Liver (tissue), 9 donors: ENCODE results near the gene GPR156. TPM values are rescaled to one million over a fixed set of nuclear protein-coding genes. Genes with fewer than 3 reads are reported as not detected.

Experiments used
- DNase-seq: peaks from one replicate; pipeline ENCODE4 v3.0.0-alpha.2; 2017; ENCODE audit warnings: low spot score
- H3K27ac ChIP-seq, 2 donors: one replicate each; pipeline ENCODE4 v1.7.0; 2013; ENCODE audit warnings: inconsistent platforms in 2 of 2, low read length in 2 of 2, control low read depth in 1 of 2, low read depth in 1 of 2, mild to moderate bottlenecking in 1 of 2
- H3K27me3 ChIP-seq, 4 donors: one replicate each; pipeline versions ENCODE4 v1.6.1 to v1.7.0; 2013; ENCODE audit warnings: low read length in 3 of 4, inconsistent platforms in 1 of 4, mild to moderate bottlenecking in 1 of 4, moderate library complexity in 1 of 4; ENCODE audit not compliant: control insufficient read depth in 4 of 4, insufficient read depth in 4 of 4
- H3K36me3 ChIP-seq, 4 donors: one replicate each; pipeline versions ENCODE4 v1.6.1 to v1.7.0; 2013; ENCODE audit warnings: low read length in 3 of 4, mild to moderate bottlenecking in 3 of 4, low read depth in 1 of 4, moderate library complexity in 1 of 4; ENCODE audit not compliant: control insufficient read depth in 4 of 4, insufficient read depth in 3 of 4
- H3K4me1 ChIP-seq, 4 donors: one replicate each; pipeline versions ENCODE4 v1.6.1 to v1.7.0; 2013; ENCODE audit warnings: low read length in 3 of 4, mild to moderate bottlenecking in 3 of 4, moderate library complexity in 1 of 4; ENCODE audit not compliant: control insufficient read depth in 4 of 4, insufficient read depth in 4 of 4
- H3K4me3 ChIP-seq, 3 donors: one replicate each; pipeline versions ENCODE4 v1.6.1 to v1.7.0; 2013; ENCODE audit warnings: low read length in 3 of 3, control low read depth in 1 of 3, low read depth in 1 of 3, mild to moderate bottlenecking in 1 of 3
- H3K9ac ChIP-seq, 2 donors: one replicate each; pipeline ENCODE4 v1.7.0; 2013; ENCODE audit warnings: low read length in 2 of 2, mild to moderate bottlenecking in 2 of 2, moderate library complexity in 2 of 2, control low read depth in 1 of 2, low read depth in 1 of 2
- H3K9me3 ChIP-seq, 4 donors: one replicate each; pipeline versions ENCODE4 v1.6.1 to v1.7.0; 2013; ENCODE audit warnings: low read length in 3 of 4; ENCODE audit not compliant: control insufficient read depth in 4 of 4
- EGR1 ChIP-seq, 2 donors: IDR thresholded peaks; 2 replicates each; pipeline ENCODE4 v1.6.1; 2016 to 2018; ENCODE audit warnings: antibody characterized with exemption in 2 of 2, low read depth in 2 of 2
- FOXA1 ChIP-seq: IDR thresholded peaks from 2 replicates; pipeline ENCODE4 v1.6.1; 2016; ENCODE audit warnings: antibody characterized with exemption
- FOXA2 ChIP-seq: IDR thresholded peaks from 2 replicates; pipeline ENCODE4 v1.6.1; 2016; ENCODE audit warnings: antibody characterized with exemption
- GABPA ChIP-seq, 2 donors: IDR thresholded peaks in 1 of 2; conservative IDR thresholded peaks in 1 of 2; 2 replicates each; pipeline ENCODE4 v1.6.1; 2016; ENCODE audit warnings: antibody characterized with exemption in 2 of 2, mild to moderate bottlenecking in 1 of 2, moderate library complexity in 1 of 2
- HNF4A ChIP-seq, 2 donors: conservative IDR thresholded peaks; 2 replicates each; pipeline ENCODE4 v1.6.1; 2016; ENCODE audit warnings: antibody characterized with exemption in 2 of 2, mild to moderate bottlenecking in 2 of 2
- HNF4G ChIP-seq: IDR thresholded peaks from 2 replicates; pipeline ENCODE4 v1.6.1; 2016; ENCODE audit warnings: antibody characterized with exemption
- JUND ChIP-seq, 2 donors: IDR thresholded peaks; 2 replicates each; pipeline ENCODE4 v1.6.1; 2016; ENCODE audit warnings: antibody characterized with exemption in 2 of 2
- MAX ChIP-seq: IDR thresholded peaks from 2 replicates; pipeline ENCODE4 v1.6.1; 2016; ENCODE audit warnings: antibody characterized with exemption
- NR2F2 ChIP-seq: IDR thresholded peaks from 2 replicates; pipeline ENCODE4 v1.6.1; 2016; ENCODE audit warnings: antibody characterized with exemption
- RAD21 ChIP-seq, 2 donors: IDR thresholded peaks; 2 replicates each; pipeline ENCODE4 v1.6.1; 2016; ENCODE audit warnings: antibody characterized with exemption in 2 of 2, mild to moderate bottlenecking in 2 of 2
- RXRA ChIP-seq, 2 donors: IDR thresholded peaks; 2 replicates each; pipeline ENCODE4 v1.6.1; 2017 to 2018; ENCODE audit warnings: antibody characterized with exemption in 2 of 2, mild to moderate bottlenecking in 1 of 2
- SP1 ChIP-seq: IDR thresholded peaks from 2 replicates; pipeline ENCODE4 v1.6.1; 2018; ENCODE audit warnings: antibody characterized with exemption, mild to moderate bottlenecking
- TAF1 ChIP-seq: conservative IDR thresholded peaks from 2 replicates; pipeline ENCODE4 v1.6.1; 2016; ENCODE audit warnings: antibody characterized with exemption, mild to moderate bottlenecking
- YY1 ChIP-seq: IDR thresholded peaks from 2 replicates; pipeline ENCODE4 v1.6.1; 2016; ENCODE audit warnings: antibody characterized with exemption, mild to moderate bottlenecking
- ZBTB33 ChIP-seq: IDR thresholded peaks from 2 replicates; pipeline ENCODE4 v1.6.1; 2016; ENCODE audit warnings: antibody characterized with exemption
- WGBS: extraction: QIAGEN DNeasy Blood & Tissue Kit; methylation state at CpG from one replicate; pipeline ENCODE4 v1.1.7; 2013; 5-methylcytosine and 5-hydroxymethylcytosine counted together
- polyA plus RNA-seq, 2 donors: library from polyadenylated mRNA; stranded (reverse) in 1 of 2; unstranded in 1 of 2; fragments of 200-250 nt in 1 of 2; fragments of >200 nt in 1 of 2; fragmentation: Nextera tagmentation in 1 of 2; extraction: Ambion mirVana in 1 of 2; gene quantifications; one replicate each; pipeline versions ENCODE4 v1.2.1 to v1.2.3, GENCODE V29; 2013 to 2015
- total RNA-seq, 2 donors: library from RNA; depleted of rRNA; stranded (reverse); fragments of >200 nt; gene quantifications; one replicate each; pipeline ENCODE4 v1.2.3, GENCODE V29; 2014
- TF ChIP-seq, protein P1 (sequence below): fragments of 150-350 bp; IDR thresholded peaks from 2 replicates; pipeline ENCODE4 v1.5.1; 2017; ENCODE audit warnings: improper control_type of control experiment, low read depth, low read length; ENCODE audit not compliant: missing input control
- TF ChIP-seq, protein P2 (sequence below): IDR thresholded peaks from 2 replicates; pipeline ENCODE4 v1.6.1; 2016; ENCODE audit warnings: antibody characterized with exemption, mild to moderate bottlenecking
- TF ChIP-seq, protein P3 (sequence below): IDR thresholded peaks from 2 replicates; pipeline ENCODE4 v1.6.1; 2016; ENCODE audit warnings: antibody characterized with exemption
- donor health status: healthy.
- donor health status: healthy.
- donor health status: healthy.
- donor health status: healthy.
- donor health status: healthy.

GPR156 gene
- total and polyA plus RNA-seq, 4 donors: 0.02 to 0.17 (median 0.09) TPM; not detected in 1

DNA sequence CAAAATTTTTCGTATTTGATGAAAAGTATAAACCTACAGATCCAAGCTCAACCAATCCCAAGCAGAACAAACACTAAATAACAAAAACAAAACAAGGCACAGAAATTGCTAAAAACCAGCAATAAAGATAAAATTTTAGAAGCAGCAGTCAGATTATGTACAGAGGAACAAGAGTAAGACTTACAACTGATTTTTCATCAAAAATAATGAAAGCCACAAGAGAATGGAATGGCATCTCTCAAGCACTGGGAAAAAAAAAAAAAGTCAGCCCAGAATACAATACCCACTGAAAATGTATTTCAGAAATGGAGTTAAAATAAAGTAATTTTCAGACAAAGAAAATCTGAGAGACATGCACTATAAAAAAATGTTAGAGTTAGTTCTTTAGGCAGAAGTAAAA is 27.0 kb downstream of the GPR156 start:
- WGBS: 82% methylated on average over 1 of the region's 1 CpG
- H3K4me3 ChIP-seq: no peak overlapping the region
- TF ChIP-seq HNF4A (conservative IDR thresholded peaks at IDR 0.05): no peak
- TF ChIP-seq GABPA (IDR thresholded peaks at IDR 0.05 in 1 of 2, conservative IDR thresholded peaks at IDR 0.05 in 1 of 2): no peak
- no peak for TF ChIP-seq FOXA1
- no peak for TF ChIP-seq EGR1 (IDR thresholded peaks at IDR 0.05; ENCODE audit: low read depth in 2 of 2)
- TF ChIP-seq TAF1: no peak
- no peak for TF ChIP-seq SP1
- TF ChIP-seq, protein P1, sequence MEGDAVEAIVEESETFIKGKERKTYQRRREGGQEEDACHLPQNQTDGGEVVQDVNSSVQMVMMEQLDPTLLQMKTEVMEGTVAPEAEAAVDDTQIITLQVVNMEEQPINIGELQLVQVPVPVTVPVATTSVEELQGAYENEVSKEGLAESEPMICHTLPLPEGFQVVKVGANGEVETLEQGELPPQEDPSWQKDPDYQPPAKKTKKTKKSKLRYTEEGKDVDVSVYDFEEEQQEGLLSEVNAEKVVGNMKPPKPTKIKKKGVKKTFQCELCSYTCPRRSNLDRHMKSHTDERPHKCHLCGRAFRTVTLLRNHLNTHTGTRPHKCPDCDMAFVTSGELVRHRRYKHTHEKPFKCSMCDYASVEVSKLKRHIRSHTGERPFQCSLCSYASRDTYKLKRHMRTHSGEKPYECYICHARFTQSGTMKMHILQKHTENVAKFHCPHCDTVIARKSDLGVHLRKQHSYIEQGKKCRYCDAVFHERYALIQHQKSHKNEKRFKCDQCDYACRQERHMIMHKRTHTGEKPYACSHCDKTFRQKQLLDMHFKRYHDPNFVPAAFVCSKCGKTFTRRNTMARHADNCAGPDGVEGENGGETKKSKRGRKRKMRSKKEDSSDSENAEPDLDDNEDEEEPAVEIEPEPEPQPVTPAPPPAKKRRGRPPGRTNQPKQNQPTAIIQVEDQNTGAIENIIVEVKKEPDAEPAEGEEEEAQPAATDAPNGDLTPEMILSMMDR: no peak
- TF ChIP-seq HNF4G: no peak
- TF ChIP-seq FOXA2: no peak
- no peak for TF ChIP-seq RAD21 (IDR thresholded peaks at IDR 0.05)
- TF ChIP-seq NR2F2: no peak
- TF ChIP-seq MAX: no peak
- no peak for TF ChIP-seq JUND (IDR thresholded peaks at IDR 0.05)
- no peak for TF ChIP-seq YY1
- TF ChIP-seq RXRA (IDR thresholded peaks at IDR 0.05): no peak
- TF ChIP-seq, protein P2, sequence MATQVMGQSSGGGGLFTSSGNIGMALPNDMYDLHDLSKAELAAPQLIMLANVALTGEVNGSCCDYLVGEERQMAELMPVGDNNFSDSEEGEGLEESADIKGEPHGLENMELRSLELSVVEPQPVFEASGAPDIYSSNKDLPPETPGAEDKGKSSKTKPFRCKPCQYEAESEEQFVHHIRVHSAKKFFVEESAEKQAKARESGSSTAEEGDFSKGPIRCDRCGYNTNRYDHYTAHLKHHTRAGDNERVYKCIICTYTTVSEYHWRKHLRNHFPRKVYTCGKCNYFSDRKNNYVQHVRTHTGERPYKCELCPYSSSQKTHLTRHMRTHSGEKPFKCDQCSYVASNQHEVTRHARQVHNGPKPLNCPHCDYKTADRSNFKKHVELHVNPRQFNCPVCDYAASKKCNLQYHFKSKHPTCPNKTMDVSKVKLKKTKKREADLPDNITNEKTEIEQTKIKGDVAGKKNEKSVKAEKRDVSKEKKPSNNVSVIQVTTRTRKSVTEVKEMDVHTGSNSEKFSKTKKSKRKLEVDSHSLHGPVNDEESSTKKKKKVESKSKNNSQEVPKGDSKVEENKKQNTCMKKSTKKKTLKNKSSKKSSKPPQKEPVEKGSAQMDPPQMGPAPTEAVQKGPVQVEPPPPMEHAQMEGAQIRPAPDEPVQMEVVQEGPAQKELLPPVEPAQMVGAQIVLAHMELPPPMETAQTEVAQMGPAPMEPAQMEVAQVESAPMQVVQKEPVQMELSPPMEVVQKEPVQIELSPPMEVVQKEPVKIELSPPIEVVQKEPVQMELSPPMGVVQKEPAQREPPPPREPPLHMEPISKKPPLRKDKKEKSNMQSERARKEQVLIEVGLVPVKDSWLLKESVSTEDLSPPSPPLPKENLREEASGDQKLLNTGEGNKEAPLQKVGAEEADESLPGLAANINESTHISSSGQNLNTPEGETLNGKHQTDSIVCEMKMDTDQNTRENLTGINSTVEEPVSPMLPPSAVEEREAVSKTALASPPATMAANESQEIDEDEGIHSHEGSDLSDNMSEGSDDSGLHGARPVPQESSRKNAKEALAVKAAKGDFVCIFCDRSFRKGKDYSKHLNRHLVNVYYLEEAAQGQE: no peak
- H3K27ac ChIP-seq: no peak overlapping the region
- H3K4me1 ChIP-seq: no peaks in the 10 kb centered on the region
- no peak overlapping the region for H3K9ac ChIP-seq
- peaks cover 0 to 14% (median 2%) of the 10 kb centered on the region in 4 donors for H3K9me3 ChIP-seq
- no peak for DNase-seq
- no peaks in the 10 kb centered on the region for H3K27me3 ChIP-seq
- H3K36me3 ChIP-seq: no peaks in the 10 kb centered on the region

DNA sequence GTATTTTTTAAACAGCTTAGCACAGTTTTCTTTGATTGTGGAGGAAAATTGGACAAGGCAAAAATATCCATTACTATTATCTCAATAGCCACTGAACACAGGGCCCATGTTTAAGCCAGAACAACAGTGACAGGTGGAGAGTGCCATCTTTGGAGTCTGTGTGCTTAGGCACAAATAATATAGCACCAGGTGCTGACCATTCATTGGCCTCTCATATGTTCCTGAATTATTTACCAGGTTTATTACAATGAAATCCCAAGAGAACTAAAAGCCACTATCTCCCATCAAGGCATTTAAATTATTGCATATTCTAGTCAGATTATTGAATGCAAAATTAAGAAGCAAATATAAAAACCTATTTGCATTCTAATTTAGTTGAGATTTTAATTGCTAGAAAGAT is 39.6 kb downstream of the GPR156 start:
- no peak overlapping the region for H3K9ac ChIP-seq
- no peaks in the 10 kb centered on the region for H3K9me3 ChIP-seq
- no peak overlapping the region for H3K27ac ChIP-seq
- H3K27me3 ChIP-seq: no peaks in the 10 kb centered on the region
- DNase-seq: no peak
- H3K36me3 ChIP-seq: no peaks in the 10 kb centered on the region
- TF ChIP-seq HNF4G: no peak
- no peak for TF ChIP-seq TAF1
- no peak for TF ChIP-seq JUND (IDR thresholded peaks at IDR 0.05)
- no peak for TF ChIP-seq HNF4A (conservative IDR thresholded peaks at IDR 0.05)
- no peak for TF ChIP-seq MAX
- no peak for TF ChIP-seq ZBTB33
- TF ChIP-seq, protein P3, sequence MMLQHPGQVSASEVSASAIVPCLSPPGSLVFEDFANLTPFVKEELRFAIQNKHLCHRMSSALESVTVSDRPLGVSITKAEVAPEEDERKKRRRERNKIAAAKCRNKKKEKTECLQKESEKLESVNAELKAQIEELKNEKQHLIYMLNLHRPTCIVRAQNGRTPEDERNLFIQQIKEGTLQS: no peak
- no peak for TF ChIP-seq GABPA (IDR thresholded peaks at IDR 0.05 in 1 of 2, conservative IDR thresholded peaks at IDR 0.05 in 1 of 2)
- TF ChIP-seq SP1: no peak
- no peak for TF ChIP-seq FOXA1
- no peak for TF ChIP-seq RXRA (IDR thresholded peaks at IDR 0.05)
- TF ChIP-seq, protein P2: no peak
- no peak for TF ChIP-seq YY1
- H3K4me1 ChIP-seq: no peaks in the 10 kb centered on the region
- H3K4me3 ChIP-seq: no peak overlapping the region
